GM21825 (cell line): Measurements from ENCODE around the gene SLC30A3.
A peak's percentile ranks its signal among the peaks of the same experiment; 100 is the strongest.
"Not testable (repeated sequence)": the region's sequence is repeated elsewhere in the genome, so short reads cannot be mapped to it uniquely, and the experiment has no call there.

Source experiments
- ATAC-seq: cut with Tn5 transposase; IDR thresholded peaks from one replicate; pipeline ENCODE4 v1.9.1; 2021; ENCODE audit warnings: mild to moderate bottlenecking, moderate library complexity; ENCODE audit not compliant: unreplicated experiment

Gene SLC30A3

DNA sequence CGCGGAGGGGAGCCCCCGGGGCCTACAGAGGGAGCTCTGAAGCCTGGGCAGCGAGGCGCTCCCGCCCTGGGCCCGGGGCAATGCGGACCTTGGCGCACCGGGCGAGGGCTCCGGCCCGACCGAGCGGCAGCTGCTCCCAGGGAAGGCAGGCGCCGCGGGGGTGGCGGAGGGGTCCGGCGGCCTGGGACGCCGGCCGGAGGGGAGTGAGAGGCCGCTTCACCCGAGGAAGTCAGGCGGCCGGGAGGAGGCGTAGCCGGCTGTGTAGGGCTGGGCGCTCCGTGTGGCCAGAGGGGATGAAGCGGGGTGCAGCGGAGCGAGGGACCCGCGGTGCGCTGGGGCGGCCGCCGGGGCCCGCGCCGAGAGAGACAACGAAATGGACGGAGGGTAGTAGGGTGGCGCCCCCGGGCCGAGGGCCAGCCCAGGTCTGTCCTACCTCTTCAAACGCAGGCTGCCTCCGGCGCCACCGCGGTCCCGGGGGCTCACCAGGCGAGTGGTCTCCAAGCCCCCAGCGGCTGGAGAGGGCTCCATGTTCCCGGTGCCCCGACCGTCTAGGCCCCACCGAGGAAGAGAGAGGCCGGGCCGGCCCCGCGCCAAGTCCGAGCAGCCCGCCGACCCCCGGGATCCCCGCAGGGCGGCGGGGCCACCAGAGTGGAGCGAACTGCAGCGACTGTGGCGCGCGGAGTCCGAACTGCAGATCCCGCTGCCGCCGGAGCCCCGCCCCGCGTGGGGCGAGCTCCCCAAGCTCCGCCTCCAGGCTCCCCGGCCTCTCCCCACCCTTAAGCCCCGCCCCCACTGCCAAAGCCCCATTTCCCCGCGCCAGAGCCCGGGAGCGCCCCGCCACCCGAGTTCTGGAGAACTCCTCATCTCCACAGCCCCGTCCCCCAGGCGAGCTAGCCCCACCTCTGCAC is at the start of gene SLC30A3:
Gene SLC30A3 (minus strand): TSS at position 669 of the 908 bp plus-strand sequence. CDS start 141 bp downstream, at position 528.
- peak; percentile 34 for ATAC-seq

DNA sequence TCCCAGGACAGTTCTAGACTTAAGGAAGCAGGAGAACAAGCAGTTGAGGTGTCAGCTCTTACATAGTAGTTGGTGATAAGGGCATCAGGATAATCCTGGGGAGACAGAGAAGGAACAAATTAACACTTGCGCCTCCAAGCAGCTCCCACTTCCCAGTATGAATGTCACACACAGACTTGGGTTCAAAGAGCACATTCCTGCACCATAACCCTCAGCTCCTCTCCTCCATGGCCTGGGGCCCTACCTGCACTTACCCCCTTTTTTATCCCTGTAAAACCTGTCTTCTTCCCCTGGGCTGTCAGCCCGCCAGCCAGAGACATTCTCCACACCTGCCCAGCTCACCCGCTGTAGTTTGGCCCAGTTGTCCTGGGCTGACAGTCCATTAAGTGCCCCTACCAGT is 49.3 kb upstream of the SLC30A3 start:
- ATAC-seq = no peak

DNA sequence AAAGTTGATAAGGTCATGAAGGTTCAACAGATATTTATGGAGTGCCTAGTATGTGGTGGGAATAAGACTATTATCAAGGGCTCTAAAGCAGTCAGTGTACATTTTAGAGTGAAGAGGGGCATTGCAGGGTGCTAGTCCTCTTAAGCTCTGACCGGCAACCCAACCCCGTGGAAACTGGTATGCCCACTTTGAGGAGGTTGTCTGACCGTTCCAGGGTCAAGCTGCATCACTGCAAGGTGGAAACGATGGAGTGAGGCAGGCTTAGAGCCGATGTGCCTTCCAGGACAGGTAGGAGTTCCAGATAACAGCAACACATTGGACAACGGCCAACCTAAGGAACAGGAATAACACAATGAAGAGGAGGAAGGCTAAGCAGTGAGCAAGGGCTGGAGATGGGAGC is 46.8 kb upstream of the SLC30A3 start:
- ATAC-seq = no peak

DNA sequence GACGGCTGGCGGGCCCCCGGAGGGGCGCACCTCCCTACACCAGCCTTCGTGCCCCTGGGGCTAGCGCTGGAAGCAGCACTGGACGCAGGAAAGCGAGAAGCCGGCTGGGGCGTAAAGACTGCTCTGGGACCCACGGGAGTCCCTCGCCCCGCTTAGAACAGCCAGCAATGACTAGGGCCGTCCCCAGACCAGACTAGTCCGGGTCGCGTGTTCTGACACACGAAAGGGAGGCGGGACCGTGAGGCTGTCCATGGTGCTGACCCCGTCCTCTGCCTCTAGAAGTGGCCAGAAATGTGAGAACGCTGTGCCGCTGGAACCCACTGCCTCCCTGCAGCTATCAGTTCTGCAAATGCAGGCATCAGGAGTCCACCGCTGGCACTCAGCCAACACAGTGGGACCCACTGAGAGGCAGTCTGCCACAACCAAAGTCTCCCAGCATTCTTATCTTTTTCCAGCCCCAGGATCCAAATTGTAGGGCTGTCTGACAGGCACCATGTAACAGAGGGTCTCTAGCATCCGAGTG is 45.6 kb upstream of the SLC30A3 start, which contains the start of gene UCN:
Gene UCN (minus strand): TSS at position 87 of the 523 bp plus-strand sequence. CDS start 550 bp downstream, outside the sequence.
- no peak for ATAC-seq

DNA sequence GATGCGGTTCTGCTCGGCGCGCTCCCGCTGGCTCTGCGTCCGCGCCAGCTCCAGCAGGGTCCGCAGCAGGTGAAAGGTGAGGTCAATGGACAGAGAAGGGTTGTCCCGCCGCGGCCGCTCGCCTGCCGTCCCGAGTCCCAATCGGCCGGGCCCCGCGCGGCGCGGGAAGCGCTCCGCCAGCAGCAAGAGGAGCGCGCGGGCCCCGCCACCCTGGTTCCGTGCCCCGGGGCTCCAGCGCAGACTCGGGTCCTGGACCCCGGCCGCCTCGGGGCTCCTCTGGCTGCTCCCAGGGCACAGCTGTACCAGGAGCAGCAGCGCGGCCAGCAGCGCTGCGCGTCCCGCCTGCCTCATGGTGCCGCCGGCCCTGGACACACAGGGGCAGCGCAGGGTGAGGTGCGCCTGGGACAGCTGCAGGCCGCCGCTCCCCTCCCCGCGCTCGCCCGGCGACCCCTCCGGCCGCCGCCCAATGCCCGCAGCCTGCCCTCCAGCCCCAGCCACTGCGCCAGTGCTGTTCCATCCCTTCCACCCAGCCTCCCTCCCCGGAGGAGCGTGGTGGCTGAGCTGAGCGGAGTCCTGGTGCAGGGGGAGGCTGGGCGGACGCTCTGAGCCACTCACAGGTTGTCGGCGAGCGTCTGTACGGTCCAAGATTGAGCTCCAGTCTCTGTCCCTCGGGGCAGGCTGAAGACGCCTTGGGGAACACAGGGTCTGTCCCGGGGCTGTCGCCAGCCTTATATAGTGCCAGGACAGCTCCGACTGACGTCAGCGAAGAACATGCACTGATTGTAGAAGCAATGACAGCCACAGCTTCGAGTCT is 44.9 kb upstream of the SLC30A3 start:
- ATAC-seq = no peak

DNA sequence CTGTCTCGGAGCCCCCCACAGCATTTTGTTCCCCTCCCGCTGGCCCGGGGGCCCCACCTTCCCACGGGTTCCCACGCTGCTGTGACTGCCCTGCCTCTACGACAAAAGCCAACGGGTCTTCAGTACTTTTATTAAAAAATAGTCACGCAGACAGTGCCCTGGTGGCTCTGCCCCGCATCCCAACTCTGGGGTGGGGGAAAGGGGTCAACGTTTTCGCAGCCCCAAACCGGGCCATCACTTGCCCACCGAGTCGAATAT is 44.4 kb upstream of the SLC30A3 start:
- no peak for ATAC-seq

DNA sequence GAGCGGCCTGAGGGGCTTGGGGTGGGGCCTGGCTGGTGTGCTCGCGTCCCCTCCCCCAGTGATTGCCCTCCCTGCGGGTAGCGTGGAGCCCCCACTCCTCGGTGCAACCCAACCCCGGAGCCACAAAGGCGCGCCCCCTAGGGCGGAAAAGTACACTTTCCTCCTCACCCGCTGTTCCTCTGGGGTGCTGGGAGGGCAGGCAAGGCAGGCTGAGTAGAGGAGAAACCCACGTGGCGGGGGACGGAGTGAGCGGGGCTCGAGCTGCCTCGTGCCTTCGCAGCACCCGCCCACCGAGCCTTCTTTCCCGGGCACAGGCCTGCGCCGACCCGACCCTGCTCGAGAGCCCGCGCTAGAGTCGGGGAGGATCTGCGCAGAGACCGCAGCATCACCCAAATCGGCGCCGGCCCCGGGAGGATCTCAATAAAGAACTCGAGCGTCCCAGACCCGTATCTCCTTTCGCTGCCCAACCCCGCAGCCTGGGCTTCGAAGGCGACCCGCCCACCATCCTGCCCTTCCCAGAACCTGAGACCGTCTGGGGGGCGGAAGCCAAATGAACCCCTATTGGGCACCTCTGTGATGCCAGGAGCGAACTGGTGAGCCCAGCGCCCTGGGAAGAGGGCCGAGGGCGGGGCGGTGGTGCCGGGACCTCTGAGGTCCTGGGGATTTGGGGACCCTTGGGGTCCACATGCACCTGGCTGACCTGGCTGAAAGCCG is 43.9 kb upstream of the SLC30A3 start:
- no peak for ATAC-seq

DNA sequence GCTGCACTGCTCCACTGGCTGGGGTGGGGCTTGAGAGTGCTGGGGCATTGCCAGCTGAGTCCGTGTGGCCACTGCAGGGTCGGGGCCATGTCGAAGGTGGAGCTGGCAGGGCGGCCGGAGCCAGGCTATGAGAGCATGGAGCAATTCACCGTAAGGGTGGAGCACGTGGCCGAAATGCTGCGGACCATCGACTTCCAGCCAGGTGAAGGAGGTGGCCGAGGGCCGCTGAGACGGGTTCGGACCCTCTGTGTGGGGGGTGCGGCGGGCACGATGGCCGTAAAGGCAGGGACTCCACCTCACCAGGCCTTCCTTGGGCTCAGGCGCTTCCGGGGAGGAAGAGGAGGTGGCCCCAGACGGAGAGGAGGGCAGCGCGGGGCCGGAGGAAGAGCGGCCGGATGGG is 43.3 kb upstream of the SLC30A3 start:
- no peak for ATAC-seq

DNA sequence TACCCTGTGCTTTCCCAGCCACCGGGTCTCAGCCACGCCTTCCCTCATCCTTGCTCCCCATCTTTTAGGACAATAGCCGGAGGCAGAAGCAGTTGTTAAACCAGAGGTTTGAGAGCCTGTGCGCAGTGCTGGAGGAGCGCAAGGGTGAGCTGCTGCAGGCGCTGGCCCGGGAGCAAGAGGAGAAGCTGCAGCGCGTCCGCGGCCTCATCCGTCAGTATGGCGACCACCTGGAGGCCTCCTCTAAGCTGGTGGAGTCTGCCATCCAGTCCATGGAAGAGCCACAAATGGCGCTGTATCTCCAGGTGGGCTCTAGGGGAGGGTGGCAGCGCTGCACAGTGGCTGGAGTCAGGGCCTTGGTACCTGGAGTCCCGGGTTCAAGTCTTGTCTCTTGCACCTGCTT is 42.7 kb upstream of the SLC30A3 start:
- ATAC-seq = no peak

GRCh38 chr2:27304488-27305240 is 41.8 kb upstream of the SLC30A3 start:
- ATAC-seq = no peak

GRCh38 chr2:27303093-27304025 is 40.5 kb upstream of the SLC30A3 start:
- no peak for ATAC-seq

DNA sequence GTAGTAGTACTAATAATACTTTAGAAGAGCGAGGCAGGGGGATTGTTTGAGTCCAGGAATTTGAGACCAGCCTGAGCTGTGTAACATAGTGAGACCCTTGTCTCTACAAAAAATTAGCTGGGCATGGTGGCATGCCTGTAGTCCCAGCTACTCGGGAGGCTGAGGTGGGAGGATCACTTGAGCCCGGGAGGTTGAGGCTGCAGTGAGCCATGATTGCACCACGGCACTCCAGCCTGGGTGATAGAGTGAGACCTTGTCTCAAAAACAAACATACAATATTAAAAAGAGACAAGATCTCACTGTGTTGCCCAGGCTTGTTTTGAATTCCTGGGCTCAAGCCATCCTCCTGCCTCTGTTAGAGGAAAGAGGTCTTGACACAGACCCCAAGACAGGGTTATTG is 37.8 kb upstream of the SLC30A3 start:
- ATAC-seq = not testable (repeated sequence)

GRCh38 chr2:27298391-27299080 is 35.7 kb upstream of the SLC30A3 start:
- no peak for ATAC-seq

GRCh38 chr2:27297195-27297594 is 34.3 kb upstream of the SLC30A3 start:
- ATAC-seq = no peak

GRCh38 chr2:27296481-27296880 is 33.6 kb upstream of the SLC30A3 start:
- no peak for ATAC-seq

- no peak for ATAC-seq
Observed at GRCh38 chr2:27294928-27295327, 32.1 kb upstream of the SLC30A3 start.

DNA sequence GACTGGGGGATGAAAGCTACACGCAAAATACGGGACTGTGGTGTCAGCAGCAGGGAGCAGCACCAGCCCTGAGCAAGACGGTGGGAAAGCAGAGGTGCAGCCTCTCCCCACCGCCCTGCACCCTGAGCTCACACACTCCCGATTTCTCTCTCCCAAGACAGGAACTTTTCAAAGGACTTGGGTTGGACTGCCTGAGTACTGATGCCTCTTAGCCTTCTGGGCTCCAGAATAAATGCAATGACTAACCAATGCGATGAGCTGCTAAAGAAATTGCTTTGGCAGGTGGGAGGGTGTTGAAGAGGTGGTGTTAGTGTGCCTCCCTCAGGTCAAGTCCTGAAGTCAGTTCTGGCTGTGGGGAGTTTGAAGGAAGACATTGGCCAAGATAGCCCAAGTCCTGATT is 29.0 kb upstream of the SLC30A3 start:
- no peak for ATAC-seq

DNA sequence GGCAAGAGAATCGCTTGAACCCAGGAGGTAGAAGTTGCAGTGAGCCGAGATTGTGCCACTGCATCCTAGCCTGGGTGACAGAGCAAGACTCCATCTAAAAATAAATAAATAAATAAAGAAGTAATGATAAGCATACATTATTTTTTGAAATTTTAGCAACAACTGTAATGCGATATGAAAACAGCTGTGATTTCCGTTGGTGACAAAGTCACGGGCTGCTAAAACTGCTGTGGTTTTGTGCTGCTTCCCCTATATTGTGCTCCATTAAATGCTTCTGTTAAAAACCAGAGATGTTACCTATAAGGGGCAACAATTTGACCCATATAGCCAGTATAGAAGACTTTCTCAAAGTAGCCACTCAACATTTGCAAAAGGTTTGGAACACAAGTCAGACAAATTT is 27.7 kb upstream of the SLC30A3 start:
- ATAC-seq = no peak

- no peak for ATAC-seq
Observed at GRCh38 chr2:27288610-27289009, 25.8 kb upstream of the SLC30A3 start.
